Measurements from ENCODE around the gene PCDH8.
A peak's percentile ranks its signal among the peaks of the same experiment; 100 is the strongest.

PCDH8 gene

GRCh38 chr13:52862358-52863206 is 14.1 kb upstream of the PCDH8 start:
- H3K9me3 Mint-ChIP-seq: no peaks in the 10 kb centered on the region
- H3K36me3 Mint-ChIP-seq (ENCODE audit: low read depth): no peaks in the 10 kb centered on the region
- no peak overlapping the region for H3K4me3 Mint-ChIP-seq
- no peak overlapping the region for H3K27ac Mint-ChIP-seq
- TF ChIP-seq, protein P1, sequence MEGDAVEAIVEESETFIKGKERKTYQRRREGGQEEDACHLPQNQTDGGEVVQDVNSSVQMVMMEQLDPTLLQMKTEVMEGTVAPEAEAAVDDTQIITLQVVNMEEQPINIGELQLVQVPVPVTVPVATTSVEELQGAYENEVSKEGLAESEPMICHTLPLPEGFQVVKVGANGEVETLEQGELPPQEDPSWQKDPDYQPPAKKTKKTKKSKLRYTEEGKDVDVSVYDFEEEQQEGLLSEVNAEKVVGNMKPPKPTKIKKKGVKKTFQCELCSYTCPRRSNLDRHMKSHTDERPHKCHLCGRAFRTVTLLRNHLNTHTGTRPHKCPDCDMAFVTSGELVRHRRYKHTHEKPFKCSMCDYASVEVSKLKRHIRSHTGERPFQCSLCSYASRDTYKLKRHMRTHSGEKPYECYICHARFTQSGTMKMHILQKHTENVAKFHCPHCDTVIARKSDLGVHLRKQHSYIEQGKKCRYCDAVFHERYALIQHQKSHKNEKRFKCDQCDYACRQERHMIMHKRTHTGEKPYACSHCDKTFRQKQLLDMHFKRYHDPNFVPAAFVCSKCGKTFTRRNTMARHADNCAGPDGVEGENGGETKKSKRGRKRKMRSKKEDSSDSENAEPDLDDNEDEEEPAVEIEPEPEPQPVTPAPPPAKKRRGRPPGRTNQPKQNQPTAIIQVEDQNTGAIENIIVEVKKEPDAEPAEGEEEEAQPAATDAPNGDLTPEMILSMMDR (IDR thresholded peaks at IDR 0.05; ENCODE audit: unreplicated experiment in 3 of 3): peak; percentile 45 to 53 (median 48)
- H3K4me1 Mint-ChIP-seq: peaks cover 12% of the 10 kb centered on the region
- peaks cover 27% of the 10 kb centered on the region for H3K27me3 Mint-ChIP-seq (ENCODE audit: low read depth)

- Mint-ChIP-seq H3K36me3 (ENCODE audit: low read depth) (no peaks in the 10 kb centered on the region), H3K4me3 (peak overlapping the region; percentile 53 to 94 (median 78)), H3K27ac (peak overlapping the region in 1 of 3 experiments; percentile 74), H3K27me3 (ENCODE audit: low read depth) (peaks cover 72% of the 10 kb centered on the region), H3K9me3 (peaks cover 2% of the 10 kb centered on the region), H3K4me1 (peaks cover 41% of the 10 kb centered on the region)
- TF ChIP-seq, protein P1 (IDR thresholded peaks at IDR 0.05; ENCODE audit: unreplicated experiment in 3 of 3): no peak
These were observed 4.0 kb upstream of the PCDH8 start for GRCh38 chr13:52852444-52852843.

- Mint-ChIP-seq H3K36me3 (ENCODE audit: low read depth) (no peaks in the 10 kb centered on the region), H3K4me1 (peaks cover 41% of the 10 kb centered on the region), H3K27me3 (ENCODE audit: low read depth) (peaks cover 74% of the 10 kb centered on the region), H3K9me3 (peaks cover 2% of the 10 kb centered on the region), H3K27ac (peak overlapping the region; percentile 74 to 95 (median 85)), H3K4me3 (peak overlapping the region; percentile 92 to 94 (median 93))
- TF ChIP-seq, protein P1 (IDR thresholded peaks at IDR 0.05; ENCODE audit: unreplicated experiment in 3 of 3): no peak
These were observed 2.9 kb upstream of the PCDH8 start for GRCh38 chr13:52851137-52851962.

- peaks cover 41% of the 10 kb centered on the region for H3K4me1 Mint-ChIP-seq
- H3K4me3 Mint-ChIP-seq: peak overlapping the region; percentile 92 to 94 (median 93)
- peak overlapping the region; percentile 74 to 95 (median 85) for H3K27ac Mint-ChIP-seq
- H3K27me3 Mint-ChIP-seq (ENCODE audit: low read depth): peaks cover 70% of the 10 kb centered on the region
- H3K9me3 Mint-ChIP-seq: peaks cover 2% of the 10 kb centered on the region
- TF ChIP-seq, protein P1 (IDR thresholded peaks at IDR 0.05; ENCODE audit: unreplicated experiment in 3 of 3): peak in 1 of 3 experiments; percentile 27
- H3K36me3 Mint-ChIP-seq (ENCODE audit: low read depth): no peaks in the 10 kb centered on the region
These were observed 2.1 kb upstream of the PCDH8 start for GRCh38 chr13:52850396-52851136.

DNA sequence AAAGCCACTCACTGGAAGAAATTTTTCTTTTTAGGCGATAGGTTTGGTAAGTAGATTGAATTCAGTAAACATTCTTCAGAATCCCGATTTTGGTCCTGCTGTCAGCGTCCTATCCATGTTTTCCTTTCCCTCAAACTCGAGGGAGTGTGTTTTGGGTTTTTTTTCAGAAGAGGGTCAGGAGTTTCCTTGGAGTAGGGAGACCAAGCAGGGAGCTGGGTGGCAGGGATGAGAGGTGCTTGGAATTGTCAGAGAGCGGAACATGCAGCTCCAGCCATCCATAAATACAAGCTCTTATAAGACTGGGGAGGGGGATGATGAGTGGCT is 1.6 kb upstream of the PCDH8 start:
- TF ChIP-seq, protein P1 (IDR thresholded peaks at IDR 0.05; ENCODE audit: unreplicated experiment in 3 of 3): no peak
- Mint-ChIP-seq H3K4me1 (peaks cover 41% of the 10 kb centered on the region), H3K4me3 (peak overlapping the region; percentile 92 to 94 (median 93)), H3K27me3 (ENCODE audit: low read depth) (peaks cover 70% of the 10 kb centered on the region), H3K36me3 (ENCODE audit: low read depth) (peaks cover under 1% of the 10 kb centered on the region), H3K9me3 (peaks cover 2% of the 10 kb centered on the region), H3K27ac (peak overlapping the region in 2 of 3 experiments; percentile 48 to 56)

All from nephron (organoid).